ENCODE results near the gene PRR30.

The PRR30 gene

DNA sequence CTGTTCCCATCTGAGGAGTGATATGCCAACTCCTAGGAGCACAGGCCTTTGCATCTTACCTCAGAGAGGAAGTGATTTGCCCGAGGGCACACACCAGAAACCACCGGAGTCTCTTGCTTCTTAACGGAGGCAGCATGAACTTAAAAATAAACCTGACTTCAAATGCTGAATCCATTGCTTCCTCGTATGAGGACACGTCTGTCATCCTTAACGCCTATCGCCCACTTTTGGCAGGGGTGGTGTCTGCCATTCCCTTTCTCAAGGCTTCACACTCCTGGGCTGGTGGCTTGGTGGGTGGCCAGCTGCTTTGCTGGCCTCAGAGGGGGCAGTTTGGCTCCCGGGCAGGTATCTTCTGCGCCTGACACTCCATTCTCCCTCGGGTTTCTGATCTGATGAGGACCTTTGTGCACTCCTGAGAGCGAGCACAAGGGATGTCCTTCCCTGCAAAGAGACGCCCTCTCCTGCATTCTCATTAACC, 3.7 kb downstream of the PRR30 start:
- ChIA-PET CTCF (interaction anchor here (1.3 kb wide), 1 partner anchor 11 kb away, joined by 3 read pairs; no protein-coding TSS in a partner anchor), POLR2A (no interaction called here)
- DNase-seq: peak in 2 of 3 donors; percentile 30 to 35
- H3K27me3 ChIP-seq (replicated peaks in 2 of 5; ENCODE audit: control insufficient read depth in 4 of 5, insufficient read depth in 5 of 5, low read length in 4 of 5): no peaks in the 10 kb centered on the region
- no peaks in the 10 kb centered on the region for H3K9me3 ChIP-seq (ENCODE audit: control extremely low read depth in 1 of 5, control insufficient read depth in 4 of 5, insufficient read depth in 2 of 5, low read depth in 1 of 5, low read length in 4 of 5)
- H3K4me1 ChIP-seq (ENCODE audit: control extremely low read depth in 1 of 4, control insufficient read depth in 4 of 4, insufficient read depth in 4 of 4, low read length in 3 of 4): peaks cover 5 to 21% (median 18%) of the 10 kb centered on the region in 4 experiments
- WGBS (ENCODE audit: insufficient coverage): 69% methylated on average over 12 of the region's 12 CpGs
- no peak overlapping the region for H3K27ac ChIP-seq (ENCODE audit: insufficient read depth in 1 of 2, low read depth in 1 of 2, low read length in 2 of 2, poor library complexity in 1 of 2, severe bottlenecking in 2 of 2)
- no peak overlapping the region for H3K4me3 ChIP-seq (ENCODE audit: control insufficient read depth in 1 of 7, extremely low read depth in 1 of 7, insufficient read depth in 4 of 7, low read depth in 2 of 7, low read length in 6 of 7)
- peaks cover 2 to 28% (median 24%) of the 10 kb centered on the region in 4 experiments for H3K36me3 ChIP-seq (ENCODE audit: control insufficient read depth in 4 of 4, insufficient read depth in 4 of 4, low read length in 3 of 4)

DNA sequence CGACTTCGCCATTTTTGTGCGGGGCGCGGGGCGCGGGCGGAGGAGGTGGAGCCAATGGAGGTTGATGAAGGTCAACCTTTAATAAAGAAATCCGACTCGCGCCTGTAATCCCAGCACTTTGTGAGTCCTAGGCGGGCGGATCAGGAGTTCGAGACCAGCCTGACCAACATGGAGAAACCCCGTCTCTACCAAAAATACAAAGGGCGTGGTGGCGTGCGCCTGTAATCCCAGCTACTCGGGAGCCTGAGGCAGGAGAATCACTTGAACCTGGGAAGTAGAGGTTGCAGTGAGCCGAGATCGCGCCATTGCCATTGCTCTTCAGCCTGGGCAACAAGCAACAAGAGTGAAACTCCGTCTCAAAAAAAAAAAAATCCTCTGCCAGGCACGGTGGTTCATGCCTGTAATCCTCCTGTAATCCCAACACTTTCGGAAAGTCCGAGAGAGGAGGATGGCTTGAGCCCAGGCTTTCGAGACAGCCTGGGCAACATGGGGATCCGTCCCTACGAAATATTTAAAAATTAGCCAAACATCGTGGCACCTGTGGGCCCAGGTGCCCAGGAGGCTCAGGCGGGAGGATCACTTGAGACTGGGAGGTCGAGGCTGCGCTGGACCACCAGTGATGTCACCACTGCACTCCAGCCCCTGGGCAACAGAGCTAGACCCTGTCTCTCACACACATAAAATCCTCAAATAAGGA, 4.3 kb downstream of the PRR30 start:
- POLR2A ChIA-PET: interaction anchor here (0.6 to 1.0 kb wide), 2 partner anchors 54 to 256 kb away, joined by 3 to 4 read pairs; no protein-coding TSS in a partner anchor
- H3K27ac ChIP-seq (ENCODE audit: insufficient read depth in 1 of 2, low read depth in 1 of 2, low read length in 2 of 2, poor library complexity in 1 of 2, severe bottlenecking in 2 of 2): no peak overlapping the region
- CTCF ChIA-PET: interaction anchor here (1.0 to 3.3 kb wide), 7 partner anchors 11 to 57 kb away, joined by 3 to 31 read pairs (median 9); partner anchors contain the start of gene ABHD1

DNA sequence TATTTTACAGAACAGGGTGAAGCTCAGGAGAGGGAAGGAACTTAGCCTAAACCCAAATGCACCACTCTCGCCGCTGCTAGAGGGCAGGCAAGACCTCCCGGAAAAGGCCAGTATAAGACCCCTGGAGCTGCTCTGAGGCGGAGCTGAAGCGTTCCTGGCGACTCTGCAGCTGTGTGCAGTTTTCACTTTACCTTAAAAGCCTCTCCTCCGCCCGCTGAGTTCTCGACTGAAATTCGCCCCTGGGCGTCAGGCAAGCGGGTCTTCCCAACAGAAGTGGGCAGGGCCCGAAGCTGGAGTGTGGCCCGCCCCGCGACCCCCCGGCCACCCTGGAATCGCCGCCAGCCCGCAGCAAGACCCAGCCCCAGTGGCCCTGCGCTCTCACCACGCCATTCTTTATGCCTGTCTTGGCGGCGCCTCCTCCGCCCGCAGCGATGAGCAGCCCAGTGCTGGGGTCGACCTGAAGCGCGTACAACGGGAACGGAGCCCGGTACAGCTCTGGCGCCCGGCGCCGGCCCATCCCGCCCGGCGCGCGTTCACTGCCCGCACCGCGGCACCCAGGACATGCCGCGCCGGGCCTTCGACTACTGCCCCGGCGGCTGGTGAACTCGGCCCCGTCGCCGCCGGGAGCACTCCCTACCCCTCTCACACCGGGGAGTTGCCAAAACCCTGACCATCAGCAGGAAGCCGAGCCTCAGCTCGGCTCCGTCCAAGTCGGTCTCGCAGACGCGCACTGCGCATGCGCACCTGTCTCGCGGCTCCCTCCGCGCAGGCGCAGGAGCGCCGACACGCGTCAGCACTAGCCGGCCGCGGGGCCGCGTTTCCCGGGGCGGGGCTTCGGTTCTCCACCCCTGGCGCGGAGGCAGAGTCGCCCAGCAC, 5.1 kb downstream of the PRR30 start, which contains the start of gene PREB:
PREB (minus strand) TSS at position 732 of the 876 bp plus-strand sequence; CDS start at position 517, 215 bp downstream.
- Histone ChIP-seq H3K36me3 (ENCODE audit: control insufficient read depth in 4 of 4, insufficient read depth in 4 of 4, low read length in 3 of 4) (peaks cover 2 to 40% (median 30%) of the 10 kb centered on the region in 4 experiments), H3K4me1 (ENCODE audit: control extremely low read depth in 1 of 4, control insufficient read depth in 4 of 4, insufficient read depth in 4 of 4, low read length in 3 of 4) (peaks cover 5 to 21% (median 18%) of the 10 kb centered on the region in 4 experiments), H3K4me3 (ENCODE audit: control insufficient read depth in 1 of 7, extremely low read depth in 1 of 7, insufficient read depth in 4 of 7, low read depth in 2 of 7, low read length in 6 of 7) (peak within 1 kb of the TSS; percentile 58 to 96 (median 90)), H3K9me3 (ENCODE audit: control extremely low read depth in 1 of 5, control insufficient read depth in 4 of 5, insufficient read depth in 2 of 5, low read depth in 1 of 5, low read length in 4 of 5) (no peaks in the 10 kb centered on the region), H3K27ac (ENCODE audit: insufficient read depth in 1 of 2, low read depth in 1 of 2, low read length in 2 of 2, poor library complexity in 1 of 2, severe bottlenecking in 2 of 2) (peak within 1 kb of the TSS; percentile 75 to 84), H3K27me3 (replicated peaks in 2 of 5; ENCODE audit: control insufficient read depth in 4 of 5, insufficient read depth in 5 of 5, low read length in 4 of 5) (no peaks in the 10 kb centered on the region)
- POLR2A ChIA-PET: interaction anchor here (0.6 to 1.7 kb wide), 4 partner anchors 11 to 257 kb away, joined by 3 to 8 read pairs (median 4); partner anchors contain the start of genes ABHD1 and SLC5A6
- CTCF ChIA-PET: interaction anchor here (0.7 to 3.3 kb wide), 14 partner anchors 10 to 245 kb away, joined by 3 to 31 read pairs (median 3); partner anchors contain the start of gene ABHD1
- WGBS (ENCODE audit: insufficient coverage): 0% methylated on average over 59 of the region's 86 CpGs
- peak; percentile 93 to 96 (median 94) for DNase-seq

More for the DNA sequence above, 4.3 kb downstream of the PRR30 start:
- Histone ChIP-seq H3K4me1 (ENCODE audit: control extremely low read depth in 1 of 4, control insufficient read depth in 4 of 4, insufficient read depth in 4 of 4, low read length in 3 of 4) (peaks cover 5 to 21% (median 18%) of the 10 kb centered on the region in 4 experiments), H3K4me3 (ENCODE audit: control insufficient read depth in 1 of 7, extremely low read depth in 1 of 7, insufficient read depth in 4 of 7, low read depth in 2 of 7, low read length in 6 of 7) (peak overlapping the region; percentile 58 to 96 (median 90)), H3K27me3 (replicated peaks in 2 of 5; ENCODE audit: control insufficient read depth in 4 of 5, insufficient read depth in 5 of 5, low read length in 4 of 5) (no peaks in the 10 kb centered on the region), H3K9me3 (ENCODE audit: control extremely low read depth in 1 of 5, control insufficient read depth in 4 of 5, insufficient read depth in 2 of 5, low read depth in 1 of 5, low read length in 4 of 5) (no peaks in the 10 kb centered on the region), H3K36me3 (ENCODE audit: control insufficient read depth in 4 of 4, insufficient read depth in 4 of 4, low read length in 3 of 4) (peaks cover 2 to 33% (median 26%) of the 10 kb centered on the region in 4 experiments)
- WGBS (ENCODE audit: insufficient coverage): 55% methylated on average over 31 of the region's 33 CpGs
- DNase-seq: no peak

DNA sequence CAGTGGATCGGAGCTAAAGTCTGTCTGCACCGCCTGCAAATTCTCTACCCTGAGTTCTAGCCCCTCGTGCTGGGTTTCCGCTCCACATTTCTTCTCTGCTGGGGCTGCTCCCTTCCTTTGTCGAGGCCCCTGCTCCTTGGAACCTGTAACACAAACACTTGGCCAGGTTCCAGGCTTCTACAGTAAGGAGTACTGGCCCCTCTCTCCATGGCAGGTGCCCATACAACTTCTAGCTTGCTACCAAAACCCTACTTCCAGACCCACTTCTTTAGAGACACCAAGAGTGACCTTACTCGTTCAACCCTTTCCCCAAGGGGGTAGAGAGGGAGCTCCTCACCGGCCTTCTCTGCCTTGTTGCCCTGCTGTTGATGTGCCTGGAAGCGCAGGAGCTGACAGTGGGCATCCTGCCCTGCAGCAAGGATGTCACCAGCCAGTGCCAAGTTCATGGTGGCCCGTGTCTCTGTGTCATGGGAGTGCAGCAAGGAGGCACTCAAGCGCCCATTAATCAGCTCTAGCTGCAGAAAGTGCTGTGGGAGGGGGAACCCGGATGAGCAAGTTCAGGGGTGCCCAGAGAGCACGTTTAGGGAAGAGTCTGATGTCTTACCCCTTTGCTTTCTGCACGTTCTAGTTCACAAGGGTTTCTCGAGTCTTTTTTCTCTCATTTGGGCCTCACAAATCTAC, 5.9 kb downstream of the PRR30 start:
- 69% methylated on average over 13 of the region's 14 CpGs for WGBS (ENCODE audit: insufficient coverage)
- Histone ChIP-seq H3K27ac (ENCODE audit: insufficient read depth in 1 of 2, low read depth in 1 of 2, low read length in 2 of 2, poor library complexity in 1 of 2, severe bottlenecking in 2 of 2) (peak overlapping the region; percentile 75 to 84), H3K4me1 (ENCODE audit: control extremely low read depth in 1 of 4, control insufficient read depth in 4 of 4, insufficient read depth in 4 of 4, low read length in 3 of 4) (peaks cover 5 to 21% (median 18%) of the 10 kb centered on the region in 4 experiments), H3K27me3 (replicated peaks in 2 of 5; ENCODE audit: control insufficient read depth in 4 of 5, insufficient read depth in 5 of 5, low read length in 4 of 5) (no peaks in the 10 kb centered on the region), H3K4me3 (ENCODE audit: control insufficient read depth in 1 of 7, extremely low read depth in 1 of 7, insufficient read depth in 4 of 7, low read depth in 2 of 7, low read length in 6 of 7) (peak overlapping the region in 6 of 7 experiments; percentile 58 to 96 (median 90)), H3K36me3 (ENCODE audit: control insufficient read depth in 4 of 4, insufficient read depth in 4 of 4, low read length in 3 of 4) (peaks cover 2 to 41% (median 32%) of the 10 kb centered on the region in 4 experiments), H3K9me3 (ENCODE audit: control extremely low read depth in 1 of 5, control insufficient read depth in 4 of 5, insufficient read depth in 2 of 5, low read depth in 1 of 5, low read length in 4 of 5) (no peaks in the 10 kb centered on the region)
- ChIA-PET POLR2A (interaction anchor here (1.0 to 1.7 kb wide), 2 partner anchors 10 to 79 kb away, joined by 5 to 8 read pairs; partner anchors contain the start of genes ABHD1 and SLC5A6), CTCF (interaction anchor here (0.7 to 3.3 kb wide), 16 partner anchors 9 to 246 kb away, joined by 3 to 31 read pairs (median 3); partner anchors contain the start of gene ABHD1)
- DNase-seq: no peak

DNA sequence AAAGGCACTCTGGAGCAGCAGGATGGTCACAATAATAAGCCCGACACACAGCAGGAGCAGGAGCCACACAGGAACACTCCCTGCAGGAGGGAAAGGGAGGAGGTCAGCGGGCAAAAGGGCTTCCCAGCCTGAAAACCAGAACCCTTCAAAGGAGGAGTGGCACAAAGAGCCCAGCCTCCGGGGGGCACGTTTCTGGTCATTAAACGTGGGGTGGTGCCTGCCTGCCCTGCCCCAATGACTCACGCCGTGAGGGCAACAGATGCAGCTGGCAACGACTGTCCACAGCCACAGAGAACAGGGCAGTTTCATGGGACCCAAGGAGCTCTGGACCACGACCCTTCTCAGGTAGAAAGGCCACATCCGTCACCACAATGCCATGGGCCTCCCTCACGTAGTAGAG, 7.8 kb downstream of the PRR30 start:
- DNase-seq: no peak
- no peaks in the 10 kb centered on the region for H3K9me3 ChIP-seq (ENCODE audit: control extremely low read depth in 1 of 5, control insufficient read depth in 4 of 5, insufficient read depth in 2 of 5, low read depth in 1 of 5, low read length in 4 of 5)
- H3K4me1 ChIP-seq (ENCODE audit: control extremely low read depth in 1 of 4, control insufficient read depth in 4 of 4, insufficient read depth in 4 of 4, low read length in 3 of 4): peaks cover 5 to 21% (median 18%) of the 10 kb centered on the region in 4 experiments
- no peak overlapping the region for H3K27ac ChIP-seq (ENCODE audit: insufficient read depth in 1 of 2, low read depth in 1 of 2, low read length in 2 of 2, poor library complexity in 1 of 2, severe bottlenecking in 2 of 2)
- no peak overlapping the region for H3K4me3 ChIP-seq (ENCODE audit: control insufficient read depth in 1 of 7, extremely low read depth in 1 of 7, insufficient read depth in 4 of 7, low read depth in 2 of 7, low read length in 6 of 7)
- CTCF ChIA-PET: interaction anchor here (0.8 to 3.3 kb wide), 7 partner anchors 8 to 38 kb away, joined by 3 to 31 read pairs (median 3); partner anchors contain the start of gene ABHD1
- POLR2A ChIA-PET: no interaction called here
- peaks cover 2 to 41% (median 32%) of the 10 kb centered on the region in 4 experiments for H3K36me3 ChIP-seq (ENCODE audit: control insufficient read depth in 4 of 4, insufficient read depth in 4 of 4, low read length in 3 of 4)
- H3K27me3 ChIP-seq (replicated peaks in 2 of 5; ENCODE audit: control insufficient read depth in 4 of 5, insufficient read depth in 5 of 5, low read length in 4 of 5): no peaks in the 10 kb centered on the region
- over 99% methylated on average over 11 of the region's 11 CpGs for WGBS (ENCODE audit: insufficient coverage)

DNA sequence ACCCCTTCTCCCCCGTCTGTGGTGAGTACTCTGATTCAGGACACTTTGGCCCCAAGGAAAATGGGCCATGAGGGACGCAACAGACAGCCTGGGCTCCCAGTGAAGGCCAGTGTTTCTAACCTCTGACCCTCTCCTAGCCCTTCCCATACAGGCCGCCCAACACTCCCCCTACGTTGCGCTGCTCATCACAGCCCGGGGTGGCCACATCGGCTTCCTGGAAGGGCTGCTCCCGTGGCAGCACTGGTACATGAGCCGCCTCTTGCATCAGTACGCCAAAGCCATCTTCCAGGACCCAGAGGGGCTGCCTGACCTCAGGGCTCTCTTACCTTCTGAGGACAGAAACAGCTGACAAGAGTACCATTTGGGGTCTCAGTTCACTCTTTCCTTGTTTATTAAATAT, 8.8 kb downstream of the PRR30 start:
- DNase-seq: no peak
- Histone ChIP-seq H3K4me3 (ENCODE audit: control insufficient read depth in 1 of 7, extremely low read depth in 1 of 7, insufficient read depth in 4 of 7, low read depth in 2 of 7, low read length in 6 of 7) (no peak overlapping the region), H3K9me3 (ENCODE audit: control extremely low read depth in 1 of 5, control insufficient read depth in 4 of 5, insufficient read depth in 2 of 5, low read depth in 1 of 5, low read length in 4 of 5) (no peaks in the 10 kb centered on the region), H3K4me1 (ENCODE audit: control extremely low read depth in 1 of 4, control insufficient read depth in 4 of 4, insufficient read depth in 4 of 4, low read length in 3 of 4) (peaks cover 5 to 18% (median 16%) of the 10 kb centered on the region in 4 experiments), H3K36me3 (ENCODE audit: control insufficient read depth in 4 of 4, insufficient read depth in 4 of 4, low read length in 3 of 4) (peaks cover 2 to 41% (median 32%) of the 10 kb centered on the region in 4 experiments), H3K27me3 (replicated peaks in 2 of 5; ENCODE audit: control insufficient read depth in 4 of 5, insufficient read depth in 5 of 5, low read length in 4 of 5) (no peaks in the 10 kb centered on the region), H3K27ac (ENCODE audit: insufficient read depth in 1 of 2, low read depth in 1 of 2, low read length in 2 of 2, poor library complexity in 1 of 2, severe bottlenecking in 2 of 2) (no peak overlapping the region)
- CTCF ChIA-PET: no interaction called here
- POLR2A ChIA-PET: no interaction called here
- WGBS (ENCODE audit: insufficient coverage): 84% methylated on average over 5 of the region's 10 CpGs
